ENCODE results near the gene PDPK1.
"Not testable (repeated sequence)": the region's sequence is repeated elsewhere in the genome, so short reads cannot be mapped to it uniquely, and the experiment has no call there.

Gene PDPK1

DNA sequence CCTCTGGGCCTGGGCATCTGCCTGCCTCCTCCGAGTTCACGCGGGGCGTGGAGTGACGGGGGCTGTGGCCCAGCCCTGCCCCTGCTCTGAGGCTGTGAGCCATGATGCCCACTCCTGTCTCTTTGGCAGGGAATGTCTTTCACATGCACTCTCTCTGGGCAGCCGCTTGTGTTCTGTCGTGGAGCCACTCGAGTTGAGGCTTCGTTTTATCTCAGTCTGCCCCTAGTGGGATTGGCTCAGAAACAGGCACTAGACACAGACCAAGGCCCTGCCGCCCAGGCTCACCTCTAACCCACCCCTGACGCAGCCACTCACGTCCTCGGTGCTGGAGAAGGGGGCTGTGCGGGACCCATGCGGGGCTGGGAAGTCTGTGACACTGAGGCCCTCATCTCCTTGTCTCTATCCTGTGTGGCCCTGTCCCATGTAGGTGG, 77.0 kb downstream of the PDPK1 start:
- TF ChIP-seq, protein P1, sequence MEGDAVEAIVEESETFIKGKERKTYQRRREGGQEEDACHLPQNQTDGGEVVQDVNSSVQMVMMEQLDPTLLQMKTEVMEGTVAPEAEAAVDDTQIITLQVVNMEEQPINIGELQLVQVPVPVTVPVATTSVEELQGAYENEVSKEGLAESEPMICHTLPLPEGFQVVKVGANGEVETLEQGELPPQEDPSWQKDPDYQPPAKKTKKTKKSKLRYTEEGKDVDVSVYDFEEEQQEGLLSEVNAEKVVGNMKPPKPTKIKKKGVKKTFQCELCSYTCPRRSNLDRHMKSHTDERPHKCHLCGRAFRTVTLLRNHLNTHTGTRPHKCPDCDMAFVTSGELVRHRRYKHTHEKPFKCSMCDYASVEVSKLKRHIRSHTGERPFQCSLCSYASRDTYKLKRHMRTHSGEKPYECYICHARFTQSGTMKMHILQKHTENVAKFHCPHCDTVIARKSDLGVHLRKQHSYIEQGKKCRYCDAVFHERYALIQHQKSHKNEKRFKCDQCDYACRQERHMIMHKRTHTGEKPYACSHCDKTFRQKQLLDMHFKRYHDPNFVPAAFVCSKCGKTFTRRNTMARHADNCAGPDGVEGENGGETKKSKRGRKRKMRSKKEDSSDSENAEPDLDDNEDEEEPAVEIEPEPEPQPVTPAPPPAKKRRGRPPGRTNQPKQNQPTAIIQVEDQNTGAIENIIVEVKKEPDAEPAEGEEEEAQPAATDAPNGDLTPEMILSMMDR (conservative IDR thresholded peaks at IDR 0.05; ENCODE audit: low read depth, low read length), result no peak
- no peaks in the 10 kb centered on the region for H3K27me3 ChIP-seq (ENCODE audit: insufficient read depth, low read depth)
- H3K4me1 ChIP-seq (ENCODE audit: low read depth, poor library complexity, severe bottlenecking), result no peaks in the 10 kb centered on the region
- H3K9ac ChIP-seq, result no peak overlapping the region
- H3K79me2 ChIP-seq (ENCODE audit: insufficient read depth, low read depth), result no peaks in the 10 kb centered on the region; the same call in 1 of the 2 replicates
- H3K36me3 ChIP-seq (ENCODE audit: insufficient read depth), result no peaks in the 10 kb centered on the region; the same call in 1 of the 2 replicates
- no peak overlapping the region for H2AFZ ChIP-seq (ENCODE audit: low read depth)
- H3K4me3 ChIP-seq (IDR thresholded peaks at IDR 0.05; ENCODE audit: insufficient read depth, low read depth, low read length), result no peak overlapping the region
- H4K20me1 ChIP-seq (ENCODE audit: insufficient read depth), result no peaks in the 10 kb centered on the region
- H3K4me2 ChIP-seq, result no peak overlapping the region
- no peak overlapping the region for H3K27ac ChIP-seq

DNA sequence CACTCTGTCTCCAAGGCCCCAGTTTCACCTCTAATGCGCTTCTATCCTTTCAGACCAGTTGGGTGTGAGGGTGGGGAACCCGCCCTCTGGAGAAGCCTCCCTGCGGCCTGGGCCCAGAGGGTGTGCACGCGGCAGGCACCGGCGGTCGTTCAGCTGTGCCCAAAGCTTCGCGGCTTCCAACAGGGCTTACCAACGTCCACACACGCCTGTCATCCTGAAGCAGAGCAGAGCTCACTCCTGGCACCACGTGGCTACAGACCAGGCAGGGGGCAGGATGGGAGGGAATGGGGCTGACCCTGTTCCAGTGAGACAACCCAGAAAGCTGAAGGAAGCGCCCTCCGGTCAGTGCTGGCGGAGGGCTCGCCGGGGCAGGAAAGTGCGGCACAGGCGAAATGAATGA, 81.1 kb downstream of the PDPK1 start:
- not testable (repeated sequence) for H3K9ac ChIP-seq; H3K36me3 ChIP-seq (ENCODE audit: insufficient read depth); H3K4me1 ChIP-seq (ENCODE audit: low read depth, poor library complexity, severe bottlenecking); H3K27me3 ChIP-seq (ENCODE audit: insufficient read depth, low read depth); H3K4me2 ChIP-seq; H3K27ac ChIP-seq; H2AFZ ChIP-seq (ENCODE audit: low read depth); H4K20me1 ChIP-seq (ENCODE audit: insufficient read depth); H3K79me2 ChIP-seq (ENCODE audit: insufficient read depth, low read depth); H3K4me3 ChIP-seq (IDR thresholded peaks at IDR 0.05; ENCODE audit: insufficient read depth, low read depth, low read length)

DNA sequence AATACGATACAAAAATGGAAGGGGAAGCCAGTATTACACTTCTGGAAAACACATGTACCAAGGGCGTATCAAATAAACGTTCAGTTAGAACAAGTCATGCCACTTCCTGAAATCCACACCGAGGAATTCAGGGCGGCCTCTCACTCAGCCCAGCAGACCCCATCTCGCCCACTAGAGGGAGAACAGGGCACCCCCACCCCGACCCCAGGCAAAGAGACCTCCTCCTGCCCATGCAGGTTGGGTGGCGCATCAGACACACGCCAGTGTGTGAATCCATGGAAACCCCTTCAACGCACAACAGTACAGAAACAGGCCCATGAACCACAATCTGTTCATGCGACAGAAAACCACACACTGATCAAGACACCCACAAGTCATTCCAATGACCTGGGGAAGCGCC, 81.8 kb downstream of the PDPK1 start:
- not testable (repeated sequence) for H3K27ac ChIP-seq; H3K4me2 ChIP-seq; H3K9ac ChIP-seq; H3K27me3 ChIP-seq (ENCODE audit: insufficient read depth, low read depth); H2AFZ ChIP-seq (ENCODE audit: low read depth); H3K36me3 ChIP-seq (ENCODE audit: insufficient read depth); H3K4me1 ChIP-seq (ENCODE audit: low read depth, poor library complexity, severe bottlenecking); H4K20me1 ChIP-seq (ENCODE audit: insufficient read depth); H3K79me2 ChIP-seq (ENCODE audit: insufficient read depth, low read depth); H3K4me3 ChIP-seq (IDR thresholded peaks at IDR 0.05; ENCODE audit: insufficient read depth, low read depth, low read length)

GRCh38 chr16:2620870-2621269, 83.0 kb downstream of the PDPK1 start:
- H3K27ac ChIP-seq; H3K27me3 ChIP-seq (ENCODE audit: insufficient read depth, low read depth); H3K9ac ChIP-seq; H3K4me1 ChIP-seq (ENCODE audit: low read depth, poor library complexity, severe bottlenecking); H3K36me3 ChIP-seq (ENCODE audit: insufficient read depth); H4K20me1 ChIP-seq (ENCODE audit: insufficient read depth); H3K4me3 ChIP-seq (IDR thresholded peaks at IDR 0.05; ENCODE audit: insufficient read depth, low read depth, low read length); H2AFZ ChIP-seq (ENCODE audit: low read depth); H3K4me2 ChIP-seq; H3K79me2 ChIP-seq (ENCODE audit: insufficient read depth, low read depth): not testable (repeated sequence)

- not testable (repeated sequence) for H3K4me3 ChIP-seq (IDR thresholded peaks at IDR 0.05; ENCODE audit: insufficient read depth, low read depth, low read length); H3K36me3 ChIP-seq (ENCODE audit: insufficient read depth); H3K27ac ChIP-seq; H2AFZ ChIP-seq (ENCODE audit: low read depth); H3K9ac ChIP-seq; H4K20me1 ChIP-seq (ENCODE audit: insufficient read depth); H3K79me2 ChIP-seq (ENCODE audit: insufficient read depth, low read depth); H3K4me1 ChIP-seq (ENCODE audit: low read depth, poor library complexity, severe bottlenecking); H3K4me2 ChIP-seq; H3K27me3 ChIP-seq (ENCODE audit: insufficient read depth, low read depth)
These were observed 83.6 kb downstream of the PDPK1 start for GRCh38 chr16:2621395-2621794.

DNA sequence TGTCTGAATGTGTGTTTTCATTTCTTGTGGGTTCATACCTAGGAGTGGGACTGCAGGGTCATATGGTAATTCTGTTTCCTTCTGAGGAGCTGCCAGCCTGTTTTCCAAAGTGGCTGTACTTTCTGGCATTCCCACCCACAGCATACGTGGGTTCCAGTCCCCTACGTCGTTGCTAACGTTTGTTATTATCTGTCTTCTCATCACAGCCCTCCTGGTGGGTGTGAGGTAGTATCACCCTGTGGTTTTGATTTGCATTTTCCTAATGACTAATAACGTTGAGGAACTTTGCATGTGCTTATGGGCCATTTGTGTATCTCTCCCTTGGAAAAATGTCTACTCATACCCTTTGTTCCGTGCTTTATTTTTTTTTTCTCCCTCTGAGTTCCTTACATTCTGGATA, 89.3 kb downstream of the PDPK1 start:
- H3K36me3 ChIP-seq (ENCODE audit: insufficient read depth); H3K4me1 ChIP-seq (ENCODE audit: low read depth, poor library complexity, severe bottlenecking); H3K27me3 ChIP-seq (ENCODE audit: insufficient read depth, low read depth); H3K4me2 ChIP-seq; H3K9ac ChIP-seq; H4K20me1 ChIP-seq (ENCODE audit: insufficient read depth); H3K79me2 ChIP-seq (ENCODE audit: insufficient read depth, low read depth); H2AFZ ChIP-seq (ENCODE audit: low read depth); H3K4me3 ChIP-seq (IDR thresholded peaks at IDR 0.05; ENCODE audit: insufficient read depth, low read depth, low read length); H3K27ac ChIP-seq: not testable (repeated sequence)

GRCh38 chr16:2631203-2631602, 93.4 kb downstream of the PDPK1 start:
- not testable (repeated sequence) for H3K36me3 ChIP-seq (ENCODE audit: insufficient read depth); H3K27ac ChIP-seq; H3K4me3 ChIP-seq (IDR thresholded peaks at IDR 0.05; ENCODE audit: insufficient read depth, low read depth, low read length); H2AFZ ChIP-seq (ENCODE audit: low read depth); H3K9ac ChIP-seq; H3K79me2 ChIP-seq (ENCODE audit: insufficient read depth, low read depth); H4K20me1 ChIP-seq (ENCODE audit: insufficient read depth); H3K27me3 ChIP-seq (ENCODE audit: insufficient read depth, low read depth); H3K4me1 ChIP-seq (ENCODE audit: low read depth, poor library complexity, severe bottlenecking); H3K4me2 ChIP-seq

- not testable (repeated sequence) for H3K4me3 ChIP-seq (IDR thresholded peaks at IDR 0.05; ENCODE audit: insufficient read depth, low read depth, low read length); H4K20me1 ChIP-seq (ENCODE audit: insufficient read depth); H3K4me2 ChIP-seq; H3K27me3 ChIP-seq (ENCODE audit: insufficient read depth, low read depth); H3K79me2 ChIP-seq (ENCODE audit: insufficient read depth, low read depth); H3K27ac ChIP-seq; H3K9ac ChIP-seq; H3K4me1 ChIP-seq (ENCODE audit: low read depth, poor library complexity, severe bottlenecking); H2AFZ ChIP-seq (ENCODE audit: low read depth); H3K36me3 ChIP-seq (ENCODE audit: insufficient read depth)
These were observed 94.5 kb downstream of the PDPK1 start for GRCh38 chr16:2632291-2632690.

GRCh38 chr16:2639071-2639721, 101.4 kb downstream of the PDPK1 start:
- H3K4me2 ChIP-seq, result not testable (repeated sequence)

DNA sequence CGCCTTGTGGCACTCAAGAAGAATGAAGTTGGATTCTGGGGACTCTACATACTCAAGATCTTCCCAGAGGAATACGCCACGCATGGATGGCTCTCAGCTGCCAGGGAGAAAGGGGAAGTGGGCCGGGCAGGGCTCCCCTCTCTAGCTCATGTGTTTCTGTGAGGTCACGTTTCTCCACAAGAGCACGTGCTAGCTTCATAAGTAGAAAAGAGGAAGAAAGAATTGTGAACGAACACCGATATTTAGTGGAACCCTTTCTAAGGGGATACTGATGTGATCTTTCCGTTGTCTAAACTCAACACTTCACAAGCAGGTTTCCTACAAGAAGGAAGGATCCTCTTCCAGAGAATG, 101.9 kb downstream of the PDPK1 start:
- H3K4me3 ChIP-seq (IDR thresholded peaks at IDR 0.05; ENCODE audit: insufficient read depth, low read depth, low read length); H3K27me3 ChIP-seq (ENCODE audit: insufficient read depth, low read depth); H3K4me2 ChIP-seq; H3K27ac ChIP-seq; H3K36me3 ChIP-seq (ENCODE audit: insufficient read depth); H2AFZ ChIP-seq (ENCODE audit: low read depth); H3K79me2 ChIP-seq (ENCODE audit: insufficient read depth, low read depth); H3K9ac ChIP-seq; H3K4me1 ChIP-seq (ENCODE audit: low read depth, poor library complexity, severe bottlenecking); H4K20me1 ChIP-seq (ENCODE audit: insufficient read depth): not testable (repeated sequence)

More at GRCh38 chr16:2639071-2639721, 101.4 kb downstream of the PDPK1 start:
- H3K9ac ChIP-seq; H4K20me1 ChIP-seq (ENCODE audit: insufficient read depth); H3K36me3 ChIP-seq (ENCODE audit: insufficient read depth); H3K27ac ChIP-seq; H3K4me1 ChIP-seq (ENCODE audit: low read depth, poor library complexity, severe bottlenecking); H3K79me2 ChIP-seq (ENCODE audit: insufficient read depth, low read depth); H3K4me3 ChIP-seq (IDR thresholded peaks at IDR 0.05; ENCODE audit: insufficient read depth, low read depth, low read length); H2AFZ ChIP-seq (ENCODE audit: low read depth); H3K27me3 ChIP-seq (ENCODE audit: insufficient read depth, low read depth): not testable (repeated sequence)
